Spinal cord (tissue), 10 donors: ENCODE data around the gene GALNT11. TPM values are rescaled to one million over a fixed set of nuclear protein-coding genes. Genes with fewer than 3 reads are reported as not detected.

Experiments used
- DNase-seq, 6 donors: peaks; one replicate each; pipeline versions ENCODE4 v3.0.0 to v3.0.0-alpha.2; 2013 to 2015; ENCODE audit warnings: low spot score in 6 of 6, low read depth in 4 of 6
- H3K27ac ChIP-seq: one replicate; pipeline ENCODE4 v1.5.1; 2013; ENCODE audit warnings: low read depth, low read length, control low read depth
- H3K27me3 ChIP-seq: one replicate; pipeline ENCODE4 v1.6.1; 2013; ENCODE audit warnings: low read length; ENCODE audit not compliant: control insufficient read depth, insufficient read depth
- H3K36me3 ChIP-seq: one replicate; pipeline ENCODE4 v1.6.1; 2013; ENCODE audit warnings: low read length; ENCODE audit not compliant: control insufficient read depth, insufficient read depth
- H3K4me1 ChIP-seq: one replicate; pipeline ENCODE4 v1.6.1; 2013; ENCODE audit warnings: low read length; ENCODE audit not compliant: control insufficient read depth, insufficient read depth
- H3K4me3 ChIP-seq: one replicate; pipeline ENCODE4 v1.5.1; 2013; ENCODE audit warnings: low read depth, low read length, control low read depth
- H3K9me3 ChIP-seq: one replicate; pipeline ENCODE4 v1.6.1; 2013; ENCODE audit warnings: low read length; ENCODE audit not compliant: control insufficient read depth, insufficient read depth
- WGBS: methylation state at CpG from one replicate; pipeline ENCODE4 v1.1.5; 2013; ENCODE audit warnings: missing lambda C conversion rate; ENCODE audit not compliant: insufficient coverage; 5-methylcytosine and 5-hydroxymethylcytosine counted together
- polyA plus RNA-seq, 2 donors: library from polyadenylated mRNA; unstranded; fragments of 120-200 nt; gene quantifications; one replicate each; pipeline ENCODE4 v1.2.1, GENCODE V29; 2013; ENCODE audit not compliant: insufficient read length in 2 of 2
- total RNA-seq, 2 donors: library from RNA; depleted of rRNA in 1 of 2; stranded (reverse); fragments of 120-200 nt in 1 of 2; fragments of >200 nt in 1 of 2; gene quantifications; one replicate each; pipeline versions ENCODE4 v1.2.3 to v1.2.4, GENCODE V29; 2013 to 2014
- donor health status: healthy.

The GALNT11 gene
- total and polyA plus RNA-seq, 4 donors, result 61.5 to 139 (median 68.8) TPM

- no peak for DNase-seq
- no peak overlapping the region for H3K27ac ChIP-seq
- H3K4me3 ChIP-seq, result no peak overlapping the region
- H3K36me3 ChIP-seq, result peaks cover 37% of the 10 kb centered on the region
- H3K27me3 ChIP-seq, result no peaks in the 10 kb centered on the region
- 81% methylated on average over 9 of the region's 9 CpGs for WGBS
- H3K4me1 ChIP-seq, result no peaks in the 10 kb centered on the region
- no peaks in the 10 kb centered on the region for H3K9me3 ChIP-seq
These were observed 96.0 kb downstream of the GALNT11 start for GRCh38 chr7:152121432-152121831.

DNA sequence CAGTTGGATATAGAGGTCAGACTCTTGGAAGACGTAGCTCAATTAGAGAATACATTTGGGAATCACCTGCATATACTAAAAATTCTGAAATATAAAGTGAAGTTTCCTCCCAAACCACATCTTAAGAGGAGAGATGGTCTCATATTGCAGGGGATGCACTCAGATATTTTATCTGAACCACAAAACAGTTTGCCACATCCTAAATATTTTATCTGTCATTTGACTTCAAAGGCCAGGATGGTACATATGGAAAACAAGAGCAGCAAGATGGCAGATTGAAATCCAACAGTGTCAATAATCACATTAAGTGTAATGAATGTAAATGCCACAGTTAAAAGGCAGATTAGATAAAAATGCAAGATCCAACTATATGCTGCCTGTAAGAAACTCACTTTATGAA lies 97.1 kb downstream of the GALNT11 start:
- Histone ChIP-seq H3K27ac (no peak overlapping the region), H3K4me1 (no peaks in the 10 kb centered on the region), H3K9me3 (no peaks in the 10 kb centered on the region), H3K4me3 (no peak overlapping the region), H3K36me3 (peaks cover 42% of the 10 kb centered on the region), H3K27me3 (no peaks in the 10 kb centered on the region)
- WGBS, result no CpG with 5 or more reads among the region's 1 CpG
- no peak for DNase-seq

- Histone ChIP-seq H3K4me3 (no peak overlapping the region), H3K4me1 (no peaks in the 10 kb centered on the region), H3K27ac (no peak overlapping the region), H3K27me3 (no peaks in the 10 kb centered on the region), H3K9me3 (peaks cover 2% of the 10 kb centered on the region), H3K36me3 (peaks cover 43% of the 10 kb centered on the region)
- 88% methylated on average over 7 of the region's 7 CpGs for WGBS
- no peak for DNase-seq
These were observed 101.3 kb downstream of the GALNT11 start for GRCh38 chr7:152126741-152127140.

DNA sequence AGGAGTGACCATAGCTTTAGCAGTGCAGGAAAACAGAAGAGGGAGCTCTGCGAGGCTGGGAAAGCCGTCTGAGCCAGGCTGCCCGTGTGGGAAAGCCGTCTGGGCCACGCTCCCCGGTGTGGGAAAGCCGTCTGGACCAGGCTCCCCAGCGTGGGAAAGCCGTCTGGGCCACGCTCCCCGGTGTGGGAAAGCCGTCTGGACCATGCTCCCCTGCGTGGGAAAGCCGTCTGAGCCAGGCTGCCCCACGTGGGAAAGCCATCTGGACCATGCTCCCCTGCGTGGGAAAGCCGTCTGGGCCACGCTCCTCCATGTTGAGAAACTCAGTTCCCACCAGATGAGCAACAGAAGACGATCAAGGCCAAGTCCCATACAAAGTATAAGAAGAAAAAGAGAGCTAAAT lies 101.8 kb downstream of the GALNT11 start:
- no peak overlapping the region for H3K27ac ChIP-seq
- no peaks in the 10 kb centered on the region for H3K27me3 ChIP-seq
- H3K9me3 ChIP-seq, result peaks cover 2% of the 10 kb centered on the region
- H3K36me3 ChIP-seq, result peaks cover 48% of the 10 kb centered on the region
- no peak overlapping the region for H3K4me3 ChIP-seq
- H3K4me1 ChIP-seq, result no peaks in the 10 kb centered on the region
- DNase-seq, result no peak
- 89% methylated on average over 18 of the region's 19 CpGs for WGBS

DNA sequence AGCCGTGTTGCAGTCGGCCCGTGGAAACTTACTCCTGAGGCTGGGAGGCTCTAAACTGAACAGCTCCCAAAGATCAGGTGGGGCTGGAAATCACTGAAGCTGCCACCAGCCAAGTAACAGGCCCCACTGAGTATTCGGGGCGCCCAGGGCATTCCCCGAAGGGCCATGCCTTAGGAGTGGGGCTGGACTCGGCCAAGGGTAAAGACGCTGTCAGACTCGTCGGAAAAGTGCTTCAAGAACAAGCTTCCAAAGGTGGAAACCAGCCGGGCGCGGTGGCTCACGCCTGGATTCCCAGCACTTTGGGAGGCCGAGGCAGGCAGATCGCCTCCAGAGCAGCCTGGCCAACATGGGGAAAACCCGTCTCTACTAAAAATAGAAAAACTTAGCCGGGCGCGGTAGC lies 102.8 kb downstream of the GALNT11 start:
- peaks cover 53% of the 10 kb centered on the region for H3K36me3 ChIP-seq
- WGBS, result 98% methylated on average over 20 of the region's 20 CpGs
- no peak for DNase-seq
- peaks cover 2% of the 10 kb centered on the region for H3K9me3 ChIP-seq
- H3K27me3 ChIP-seq, result no peaks in the 10 kb centered on the region
- peaks cover under 1% of the 10 kb centered on the region for H3K4me1 ChIP-seq
- H3K27ac ChIP-seq, result no peak overlapping the region
- H3K4me3 ChIP-seq, result no peak overlapping the region

DNA sequence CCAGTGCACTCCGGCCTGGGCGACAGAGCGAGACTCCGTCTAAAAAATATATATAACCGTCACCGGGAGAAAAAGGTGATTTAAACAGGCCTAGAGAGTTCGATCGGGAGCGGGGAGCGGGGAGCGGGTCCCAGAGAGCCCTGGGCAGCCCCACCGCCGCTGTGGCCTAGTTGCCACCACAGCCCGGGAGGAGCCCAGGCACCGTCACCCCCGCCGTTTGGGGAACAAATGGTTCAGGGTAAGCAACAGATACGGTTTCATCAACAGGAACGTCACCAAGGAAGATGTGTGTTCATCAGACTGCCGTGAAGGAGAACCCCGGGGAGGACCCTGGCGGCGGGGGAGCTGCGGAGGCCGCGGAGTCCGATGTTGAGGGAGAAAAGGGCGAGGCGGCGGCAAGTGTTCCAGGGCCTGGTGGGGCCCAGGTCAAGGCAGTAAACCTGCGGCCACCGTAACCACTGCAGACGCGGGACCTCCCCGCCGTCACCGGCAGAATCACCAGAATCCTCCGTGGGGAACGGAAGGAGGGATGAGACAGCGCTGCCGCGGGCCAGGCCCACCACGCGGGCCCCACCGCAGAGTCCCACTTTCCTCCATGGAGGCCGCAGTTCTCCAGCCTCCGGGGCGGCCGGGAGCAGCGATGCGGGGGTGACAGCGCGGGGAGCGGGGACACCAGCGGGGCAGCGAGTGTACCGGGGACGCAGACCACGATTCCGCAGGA lies 103.4 kb downstream of the GALNT11 start:
- WGBS, result 97% methylated on average over 60 of the region's 60 CpGs
- H3K27me3 ChIP-seq, result no peaks in the 10 kb centered on the region
- peaks cover 2% of the 10 kb centered on the region for H3K9me3 ChIP-seq
- no peak overlapping the region for H3K4me3 ChIP-seq
- peaks cover 7% of the 10 kb centered on the region for H3K4me1 ChIP-seq
- peaks cover 59% of the 10 kb centered on the region for H3K36me3 ChIP-seq
- no peak for DNase-seq
- H3K27ac ChIP-seq, result no peak overlapping the region

DNA sequence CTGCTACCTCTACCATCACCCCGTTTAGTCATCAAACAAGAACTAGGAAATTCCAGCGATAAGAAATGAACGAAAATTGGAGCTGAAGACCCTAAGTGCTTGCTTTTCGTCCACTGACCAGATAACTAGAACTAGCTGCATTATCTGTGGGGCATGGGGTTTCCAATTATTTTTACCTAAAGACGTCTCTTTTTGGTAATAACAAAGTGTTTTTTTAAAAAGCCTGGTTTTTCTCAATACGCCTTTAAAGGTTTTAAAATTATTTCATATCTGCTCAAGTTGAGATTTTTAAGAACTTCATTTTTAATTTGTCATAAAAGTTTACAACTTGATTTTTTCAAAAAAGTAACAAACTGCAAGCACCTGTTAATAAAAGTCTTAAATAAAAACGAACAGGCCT lies 104.2 kb downstream of the GALNT11 start:
- no peak overlapping the region for H3K4me3 ChIP-seq
- H3K27ac ChIP-seq, result no peak overlapping the region
- WGBS, result 96% methylated on average over 3 of the region's 7 CpGs
- peaks cover 63% of the 10 kb centered on the region for H3K36me3 ChIP-seq
- DNase-seq, result no peak
- peaks cover 9% of the 10 kb centered on the region for H3K4me1 ChIP-seq
- H3K27me3 ChIP-seq, result no peaks in the 10 kb centered on the region
- peaks cover 2% of the 10 kb centered on the region for H3K9me3 ChIP-seq

DNA sequence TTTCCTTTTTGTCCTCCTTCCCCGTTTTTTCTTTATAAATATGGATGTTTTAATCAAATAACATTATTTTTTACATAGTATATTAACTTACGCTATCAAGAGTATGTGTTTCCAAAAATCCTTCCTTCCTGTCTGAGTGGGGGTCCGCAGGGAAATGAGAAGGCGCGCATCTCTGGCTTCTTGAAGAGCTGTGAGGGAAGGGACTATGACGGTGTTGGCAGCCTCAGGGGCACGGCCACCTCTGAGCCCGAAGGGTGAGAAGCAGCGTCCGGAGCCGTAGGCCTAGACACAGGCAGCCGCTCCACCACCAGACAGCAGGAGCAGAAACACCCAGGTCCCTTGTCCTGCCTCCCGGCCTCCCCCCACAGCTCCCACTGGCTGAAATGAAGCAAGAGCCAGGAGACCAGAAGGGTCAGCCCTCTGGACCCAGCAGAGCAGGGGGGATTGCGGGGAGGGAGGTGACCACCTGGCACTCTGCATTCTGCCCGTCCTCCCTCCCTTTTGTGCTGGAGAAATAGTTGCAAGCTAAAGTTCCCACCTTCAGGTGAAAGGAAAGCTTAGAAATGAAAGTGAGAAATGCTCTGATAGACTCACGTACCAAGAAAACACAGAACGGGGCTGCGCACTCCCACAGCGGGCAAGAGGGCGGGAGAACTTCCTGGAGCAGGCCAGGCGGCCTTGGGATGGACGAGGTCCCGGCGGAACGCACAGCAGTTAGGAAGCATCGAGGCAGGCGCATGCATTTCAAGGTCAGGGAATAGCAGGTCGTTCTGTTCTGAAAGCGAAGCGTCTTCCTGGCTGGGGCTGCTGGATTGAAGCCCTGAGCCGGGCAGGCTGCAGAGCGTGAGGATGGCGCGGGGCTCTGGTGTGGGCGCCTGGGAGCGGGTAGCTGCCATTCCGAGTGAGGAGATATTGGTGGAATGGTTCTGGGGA lies 105.5 kb downstream of the GALNT11 start:
- Histone ChIP-seq H3K9me3 (peaks cover 2% of the 10 kb centered on the region), H3K27ac (no peak overlapping the region), H3K27me3 (no peaks in the 10 kb centered on the region), H3K4me3 (no peak overlapping the region), H3K36me3 (peaks cover 63% of the 10 kb centered on the region), H3K4me1 (peaks cover 9% of the 10 kb centered on the region)
- DNase-seq, result no peak
- WGBS, result 97% methylated on average over 27 of the region's 37 CpGs

- Histone ChIP-seq H3K4me1 (peaks cover 20% of the 10 kb centered on the region), H3K9me3 (peaks cover 2% of the 10 kb centered on the region), H3K4me3 (no peak overlapping the region), H3K36me3 (peaks cover 56% of the 10 kb centered on the region), H3K27ac (no peak overlapping the region), H3K27me3 (no peaks in the 10 kb centered on the region)
- WGBS, result 93% methylated on average over 12 of the region's 12 CpGs
- no peak for DNase-seq
These were observed 106.6 kb downstream of the GALNT11 start for GRCh38 chr7:152131981-152132494.
